Endothelial cell of umbilical vein (primary cell): Measurements from ENCODE around the gene CSTF3. TPM values are rescaled to one million over a fixed set of nuclear protein-coding genes. Genes with fewer than 3 reads are reported as not detected.

Experiments
- BruUV-seq: library from RNA; stranded (reverse); fragments of 400-500 nt; replicated peaks from 2 replicates; lab custom pipeline; 2021; lab: Mats Ljungman, UMichigan
- CTCF ChIA-PET: fragments of 300-600, 350-600 bp; sonication (Branson Sonifier 250); formaldehyde crosslinking; loops from one replicate; lab custom pipeline; 2021; ENCODE audit warnings: antibody characterized with exemption, inconsistent platforms; lab: Charles Lee
- POLR2A ChIA-PET: fragments of 300-600, 350-600 bp; sonication (Branson Sonifier 250); formaldehyde crosslinking; loops from one replicate; lab custom pipeline; 2021; ENCODE audit warnings: antibody characterized with exemption, inconsistent platforms; lab: Charles Lee
- DNase-seq: peaks from one replicate; pipeline ENCODE4 v3.0.0-alpha.2; 2011; ENCODE audit warnings: low read depth, low spot score
- FAIRE-seq: peaks from 2 replicates; lab custom pipeline; 2011; peaks lifted over from hg19 to GRCh38; lab: Jason Lieb, UNC
- H2AFZ ChIP-seq: 2 replicates; pipeline ENCODE4 v1.6.0; 2012; ENCODE audit warnings: low read depth, low read length, control low read depth, inconsistent platforms
- H3K27ac ChIP-seq: 2 replicates; pipeline ENCODE4 v1.5.1; 2011; ENCODE audit warnings: low read depth, mild to moderate bottlenecking, control low read depth, low read length, moderate library complexity; ENCODE audit not compliant: insufficient read depth
- H3K27me3 ChIP-seq, 2 experiments: 2 replicates each; pipeline versions ENCODE4 v1.6.0 to v1.6.1; 2011; ENCODE audit warnings: low read length in 2 of 2, mixed read lengths in 1 of 2; ENCODE audit not compliant: control insufficient read depth in 2 of 2, insufficient read depth in 2 of 2
- H3K36me3 ChIP-seq, 2 experiments: 2 replicates in 1 of 2; 3 replicates in 1 of 2; pipeline ENCODE4 v1.5.1; 2011; ENCODE audit warnings: low read length in 2 of 2, mild to moderate bottlenecking in 1 of 2, moderate library complexity in 1 of 2; ENCODE audit not compliant: control insufficient read depth in 2 of 2, insufficient read depth in 2 of 2; ENCODE audit errors: extremely low read depth in 1 of 2
- H3K4me1 ChIP-seq: 3 replicates; pipeline ENCODE4 v1.5.1; 2011; ENCODE audit warnings: mild to moderate bottlenecking, low read length; ENCODE audit not compliant: control insufficient read depth, insufficient read depth; ENCODE audit errors: extremely low read depth
- H3K4me2 ChIP-seq: 2 replicates; pipeline ENCODE4 v1.6.1; 2011; ENCODE audit warnings: low read length, control low read depth, mixed read lengths; ENCODE audit not compliant: insufficient read depth
- H3K4me3 ChIP-seq, 3 experiments: fragments of 200-600 bp in 1 of 3; sonication (generic), shearing (Covaris generic) in 1 of 3; replicated peaks in 1 of 3; 2 replicates each; pipeline ENCODE4 v1.5.1; 2011 to 2016; ENCODE audit warnings: control low read depth in 3 of 3, low read length in 3 of 3, mild to moderate bottlenecking in 2 of 3, inconsistent platforms in 1 of 3, low read depth in 1 of 3, moderate library complexity in 1 of 3; ENCODE audit not compliant: insufficient read depth in 1 of 3
- H3K79me2 ChIP-seq: 2 replicates; pipeline ENCODE4 v1.6.0; 2012; ENCODE audit warnings: low read length, inconsistent platforms; ENCODE audit not compliant: control insufficient read depth, insufficient read depth
- H3K9ac ChIP-seq: replicated peaks from 2 replicates; pipeline ENCODE3; 2011; ENCODE audit warnings: low read length, control low read depth; ENCODE audit not compliant: insufficient read depth; ENCODE audit errors: extremely low read depth
- H3K9me1 ChIP-seq: replicated peaks from 3 replicates; pipeline ENCODE4 v1.6.0; 2011; ENCODE audit warnings: mild to moderate bottlenecking, low read length; ENCODE audit not compliant: control insufficient read depth, insufficient read depth; ENCODE audit errors: extremely low read depth
- H3K9me3 ChIP-seq: replicated peaks from 2 replicates; pipeline ENCODE4 v1.5.1; 2012; ENCODE audit warnings: low read length, inconsistent platforms; ENCODE audit not compliant: control insufficient read depth, insufficient read depth
- H4K20me1 ChIP-seq: replicated peaks from 2 replicates; pipeline ENCODE3; 2011; ENCODE audit warnings: mild to moderate bottlenecking, low read length; ENCODE audit not compliant: control insufficient read depth, insufficient read depth; ENCODE audit errors: extremely low read depth
- CTCF ChIP-seq, 2 donors: IDR thresholded peaks; 1 replicate in 1 of 2; 2 replicates in 1 of 2; pipeline ENCODE4 v1.5.1; 2011; ENCODE audit warnings: low read length in 2 of 2, mild to moderate bottlenecking in 2 of 2, moderate library complexity in 2 of 2, control low read depth in 1 of 2, inconsistent platforms in 1 of 2, low read depth in 1 of 2; ENCODE audit not compliant: insufficient read depth in 1 of 2; ENCODE audit errors: extremely low read depth in 1 of 2
- EZH2 ChIP-seq: IDR thresholded peaks from 2 replicates; pipeline ENCODE4 v1.6.1; 2012; ENCODE audit warnings: borderline replicate concordance, low read depth, mild to moderate bottlenecking, moderate library complexity, low read length, inconsistent platforms; ENCODE audit not compliant: severe bottlenecking
- FOS ChIP-seq: IDR thresholded peaks from 2 replicates; pipeline ENCODE4 v1.6.1; 2011; ENCODE audit warnings: mild to moderate bottlenecking, low read length, moderate library complexity, borderline replicate concordance; ENCODE audit not compliant: insufficient read depth
- GATA2 ChIP-seq: IDR thresholded peaks from 2 replicates; pipeline ENCODE4 v1.7.0; 2011; ENCODE audit warnings: low read depth, mild to moderate bottlenecking, moderate library complexity, mixed read lengths, low read length; ENCODE audit not compliant: insufficient read length, insufficient read depth
- JUN ChIP-seq: IDR thresholded peaks from 2 replicates; pipeline ENCODE4 v1.6.1; 2011; ENCODE audit warnings: borderline replicate concordance, low read depth; ENCODE audit not compliant: insufficient read length, insufficient read depth
- MAX ChIP-seq: IDR thresholded peaks from 2 replicates; pipeline ENCODE4 v1.6.1; 2011; ENCODE audit not compliant: insufficient read depth, insufficient read length
- MYC ChIP-seq: IDR thresholded peaks from one replicate; pipeline ENCODE4 v1.6.1; 2011; ENCODE audit warnings: mild to moderate bottlenecking, low read depth, low read length
- POLR2A ChIP-seq: IDR thresholded peaks from 2 replicates; pipeline ENCODE4 v1.6.1; 2012; ENCODE audit warnings: low read depth, mild to moderate bottlenecking, control low read depth, low read length
- POLR2AphosphoS5 ChIP-seq: IDR thresholded peaks from 2 replicates; pipeline ENCODE4 v1.6.1; 2012; ENCODE audit warnings: low read depth, mild to moderate bottlenecking, control low read depth, low read length, moderate library complexity; ENCODE audit not compliant: insufficient read depth
- dilution Hi-C: fragments of 300-500 bp; cut with MboI; formaldehyde crosslinking; loops from one replicate; pipeline ENCODE4 v1.15.0; 2019; ENCODE audit warnings: low sequenced_read_pairs; ENCODE audit not compliant: extremely low pct_ligation_motif_present
- intact Hi-C: fragments of 100-400 bp; cut with micrococcal nuclease; formaldehyde crosslinking; loops from one replicate; pipeline ENCODE4 v1.10.0; 2022
- polyA plus RNA-seq, 4 experiments: library from polyadenylated mRNA; depleted of rRNA in 3 of 4; stranded (reverse) in 3 of 4; unstranded in 1 of 4; fragments of >200 nt; gene quantifications; 2 replicates each; pipeline versions ENCODE4 v1.2.1 to v1.2.3, GENCODE V29; 2011 to 2012; ENCODE audit warnings: missing spikeins in 1 of 4
- total RNA-seq: library from RNA; stranded (reverse); gene quantifications from 2 replicates; pipeline ENCODE4 v1.2.3, GENCODE V29; 2021

CSTF3 gene
- total and polyA plus RNA-seq, 2 donors (not counting 3 experiments of a cell fraction or from before 2014, with no cell fraction given): 18.3 to 46.6 TPM

- Histone ChIP-seq H3K4me1 (peaks cover 12% of the 10 kb centered on the region), H3K4me3 (no peak overlapping the region), H4K20me1 (no peaks in the 10 kb centered on the region), H3K9me1 (peaks cover 5% of the 10 kb centered on the region), H3K27ac (no peak overlapping the region), H3K9me3 (no peaks in the 10 kb centered on the region), H3K9ac (no peak overlapping the region), H2AFZ (no peak overlapping the region), H3K27me3 (no peaks in the 10 kb centered on the region), H3K4me2 (no peak overlapping the region), H3K36me3 (no peaks in the 10 kb centered on the region), H3K79me2 (peaks cover 3% of the 10 kb centered on the region)
- intact Hi-C loops: no loop called here
- POLR2A ChIA-PET: no interaction called here
- no TSS peak for BruUV-seq
- CTCF ChIA-PET: interaction anchor here (1.0 to 1.7 kb wide), 3 partner anchors 12 to 23 kb away, joined by 3 to 5 read pairs (median 3); no protein-coding TSS in a partner anchor
- TF ChIP-seq FOS (no peak), JUN (no peak), MAX (no peak), CTCF (IDR thresholded peaks at IDR 0.05; ENCODE audit: extremely low read depth in 1 of 2, insufficient read depth in 1 of 2, low read depth in 1 of 2, low read length in 2 of 2) (no peak), GATA2 (no peak), POLR2A (no peak), MYC (no peak), EZH2 (no peak), POLR2AphosphoS5 (no peak)
- dilution Hi-C loops: no loop called here
- FAIRE-seq (no peak), DNase-seq (no peak)
These were observed 118.0 kb downstream of the CSTF3 start for GRCh38 chr11:33043221-33043830.
